ENCODE data around the gene GPLD1.
"Not testable (repeated sequence)": the region's sequence is repeated elsewhere in the genome, so short reads cannot be mapped to it uniquely, and the experiment has no call there.

Gene GPLD1, protein sequence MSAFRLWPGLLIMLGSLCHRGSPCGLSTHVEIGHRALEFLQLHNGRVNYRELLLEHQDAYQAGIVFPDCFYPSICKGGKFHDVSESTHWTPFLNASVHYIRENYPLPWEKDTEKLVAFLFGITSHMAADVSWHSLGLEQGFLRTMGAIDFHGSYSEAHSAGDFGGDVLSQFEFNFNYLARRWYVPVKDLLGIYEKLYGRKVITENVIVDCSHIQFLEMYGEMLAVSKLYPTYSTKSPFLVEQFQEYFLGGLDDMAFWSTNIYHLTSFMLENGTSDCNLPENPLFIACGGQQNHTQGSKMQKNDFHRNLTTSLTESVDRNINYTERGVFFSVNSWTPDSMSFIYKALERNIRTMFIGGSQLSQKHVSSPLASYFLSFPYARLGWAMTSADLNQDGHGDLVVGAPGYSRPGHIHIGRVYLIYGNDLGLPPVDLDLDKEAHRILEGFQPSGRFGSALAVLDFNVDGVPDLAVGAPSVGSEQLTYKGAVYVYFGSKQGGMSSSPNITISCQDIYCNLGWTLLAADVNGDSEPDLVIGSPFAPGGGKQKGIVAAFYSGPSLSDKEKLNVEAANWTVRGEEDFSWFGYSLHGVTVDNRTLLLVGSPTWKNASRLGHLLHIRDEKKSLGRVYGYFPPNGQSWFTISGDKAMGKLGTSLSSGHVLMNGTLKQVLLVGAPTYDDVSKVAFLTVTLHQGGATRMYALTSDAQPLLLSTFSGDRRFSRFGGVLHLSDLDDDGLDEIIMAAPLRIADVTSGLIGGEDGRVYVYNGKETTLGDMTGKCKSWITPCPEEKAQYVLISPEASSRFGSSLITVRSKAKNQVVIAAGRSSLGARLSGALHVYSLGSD

DNA sequence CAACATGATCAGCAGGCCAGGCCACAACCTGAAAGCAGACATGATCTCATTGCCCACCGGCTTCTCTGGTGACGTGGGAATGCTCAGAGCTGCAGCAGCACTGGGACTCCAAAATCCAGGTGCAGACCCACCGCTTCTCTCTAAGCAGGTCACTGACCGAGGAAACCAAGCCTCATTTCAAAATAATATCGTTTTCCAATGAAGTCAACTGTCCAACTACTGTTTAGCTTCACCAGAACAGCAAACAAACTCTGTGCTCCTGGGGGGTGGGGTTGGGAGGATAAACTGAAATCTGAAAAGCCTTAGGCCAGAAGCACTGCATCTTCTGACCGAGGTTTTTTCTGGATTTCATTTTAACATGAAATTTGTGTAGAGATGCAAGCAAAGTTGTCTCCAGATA lies at the start of gene GPLD1:
TSS of gene GPLD1 (minus strand) at position 109 of the 400 bp plus-strand sequence. CDS start at position 42, 67 bp downstream.
- DNase-seq (ENCODE audit: low read depth in 1 of 2, low spot score in 1 of 2) = no peak

DNA sequence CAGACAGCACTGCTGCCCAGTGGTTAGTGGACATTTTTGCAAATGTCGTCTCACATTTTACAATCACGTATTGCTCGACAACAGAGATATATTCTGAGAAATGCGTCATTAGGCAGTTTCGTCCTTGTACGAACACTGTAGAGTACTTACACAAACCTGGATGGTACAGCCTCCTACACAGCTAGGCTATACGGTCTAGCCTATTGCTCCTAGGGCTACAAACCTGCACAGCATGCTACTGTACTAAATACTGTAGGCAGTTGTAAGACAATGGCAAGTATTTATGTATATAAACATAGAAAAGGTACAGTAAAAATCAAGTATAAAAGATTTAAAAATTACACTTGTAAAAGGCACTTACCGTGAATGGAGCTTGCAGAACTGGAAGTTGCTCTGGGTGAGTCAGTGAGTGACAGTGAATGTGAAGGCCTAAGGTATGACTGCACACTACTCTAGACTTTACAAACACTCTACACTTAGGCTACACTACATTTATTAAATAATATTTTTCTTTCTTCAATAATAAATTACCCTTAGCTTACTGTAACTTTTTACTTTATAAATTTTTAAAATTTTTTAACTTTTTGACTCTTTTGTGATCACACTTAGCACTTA lies 48.5 kb upstream of the GPLD1 start:
- DNase-seq (ENCODE audit: low read depth in 1 of 2, low spot score in 1 of 2) = no peak

DNA sequence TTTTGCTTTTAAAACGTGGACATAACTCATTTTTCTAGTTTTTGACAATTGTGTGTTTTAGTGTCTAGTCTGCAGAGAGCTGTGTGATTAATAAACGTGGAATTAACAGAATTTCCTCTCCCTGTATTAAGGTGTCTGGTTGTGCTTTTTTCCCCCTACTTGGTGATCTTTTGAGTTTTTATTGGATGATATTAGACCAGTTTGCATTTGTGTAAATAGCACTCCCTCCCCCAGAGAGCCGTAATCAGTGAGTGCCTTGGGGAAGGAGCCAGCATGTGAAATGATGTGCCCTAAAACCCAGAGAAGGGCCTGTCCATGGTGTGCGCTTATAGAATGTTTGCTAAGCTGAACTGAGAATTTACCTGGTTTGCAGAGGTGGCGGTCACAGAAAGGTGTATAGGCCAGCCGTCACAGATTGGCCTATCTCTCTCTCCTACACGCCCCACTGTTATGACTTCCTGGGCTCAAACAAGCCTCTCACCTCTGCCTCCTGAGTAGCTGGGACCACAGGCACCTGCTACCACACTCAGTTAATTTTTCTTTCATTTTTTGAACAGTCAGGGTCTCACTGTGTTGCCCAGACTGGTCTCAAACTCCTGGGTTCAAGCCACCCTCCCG lies 47.8 kb upstream of the GPLD1 start:
- no peak for DNase-seq (ENCODE audit: low read depth in 1 of 2, low spot score in 1 of 2)

DNA sequence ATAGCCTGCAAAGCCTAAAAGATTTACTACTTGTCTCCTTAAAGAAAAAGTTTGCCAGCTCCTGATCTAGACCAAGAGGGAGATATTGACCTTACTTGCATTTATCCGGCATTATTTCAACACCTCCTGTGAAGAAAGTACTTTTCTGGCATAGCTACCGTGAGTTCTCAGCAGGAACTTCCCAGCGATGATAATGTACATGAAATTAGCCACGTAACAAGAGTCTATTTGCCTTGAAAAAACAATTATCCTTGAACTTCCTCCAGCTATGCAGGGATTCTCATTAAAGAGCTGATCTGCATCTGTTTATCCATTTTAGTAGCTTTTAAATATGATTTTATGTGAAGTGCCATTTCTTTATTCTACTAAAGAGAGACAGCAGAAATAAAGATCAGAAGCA lies 47.1 kb upstream of the GPLD1 start:
- DNase-seq (ENCODE audit: low read depth in 1 of 2, low spot score in 1 of 2) = no peak

DNA sequence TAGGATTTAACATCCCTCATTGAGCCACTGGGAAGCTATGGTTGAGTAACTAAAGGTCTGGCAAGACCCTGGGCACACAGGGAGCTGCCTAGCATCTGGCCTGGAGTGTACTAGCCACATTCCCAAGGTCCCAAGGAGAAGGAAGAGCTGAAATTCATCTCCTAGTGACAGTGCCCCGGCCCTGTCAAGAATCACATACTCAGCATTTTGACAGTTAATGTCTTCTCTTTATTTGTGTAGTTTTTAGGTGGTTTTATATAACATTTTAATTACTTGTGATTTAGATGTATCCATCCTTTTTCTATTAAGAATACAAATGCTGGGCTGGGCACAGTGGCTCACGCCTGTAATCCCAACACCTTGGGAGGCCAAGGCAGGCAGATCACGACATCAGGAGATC lies 45.8 kb upstream of the GPLD1 start:
- no peak for DNase-seq (ENCODE audit: low read depth in 1 of 2, low spot score in 1 of 2)

DNA sequence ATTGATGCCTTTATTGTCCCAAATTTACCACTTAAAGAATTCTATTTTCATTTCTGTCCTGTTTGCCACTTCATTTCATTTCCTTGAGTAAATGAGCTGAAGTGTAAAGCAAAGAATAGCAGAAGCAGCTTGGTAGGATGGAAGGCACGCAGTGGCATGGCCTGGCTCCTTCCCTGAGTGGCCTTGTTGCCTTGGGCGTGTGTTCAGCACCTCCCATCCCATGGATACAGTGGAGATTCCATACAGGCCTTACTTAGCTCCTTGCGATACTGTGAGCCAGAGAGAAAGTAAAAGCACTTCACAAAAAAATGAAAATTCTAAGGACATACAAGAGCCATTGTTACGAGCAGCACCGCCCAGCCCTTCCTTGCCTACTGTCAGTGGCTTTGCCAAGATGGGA lies 45.0 kb upstream of the GPLD1 start:
- DNase-seq (ENCODE audit: low read depth in 1 of 2, low spot score in 1 of 2) = no peak

DNA sequence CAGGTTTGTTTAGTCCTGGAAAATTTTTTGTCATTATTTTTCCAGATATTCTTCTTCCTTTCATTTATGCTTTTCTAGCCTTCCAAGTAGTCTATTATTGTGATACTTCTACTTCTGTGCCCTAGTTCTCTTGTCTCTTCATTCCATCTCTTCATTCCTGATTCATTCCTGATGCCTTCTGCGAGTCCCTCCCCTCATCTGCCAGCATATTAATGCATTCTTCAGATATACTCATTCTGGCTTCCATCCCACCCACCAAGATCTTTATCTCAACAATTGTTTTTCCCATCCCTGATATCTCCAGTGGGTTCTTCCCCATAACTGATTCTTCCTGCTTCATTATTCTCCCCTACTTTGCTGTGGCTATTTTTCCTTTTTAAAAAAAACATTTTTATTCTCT lies 40.6 kb upstream of the GPLD1 start:
- no peak for DNase-seq (ENCODE audit: low read depth in 1 of 2, low spot score in 1 of 2)

DNA sequence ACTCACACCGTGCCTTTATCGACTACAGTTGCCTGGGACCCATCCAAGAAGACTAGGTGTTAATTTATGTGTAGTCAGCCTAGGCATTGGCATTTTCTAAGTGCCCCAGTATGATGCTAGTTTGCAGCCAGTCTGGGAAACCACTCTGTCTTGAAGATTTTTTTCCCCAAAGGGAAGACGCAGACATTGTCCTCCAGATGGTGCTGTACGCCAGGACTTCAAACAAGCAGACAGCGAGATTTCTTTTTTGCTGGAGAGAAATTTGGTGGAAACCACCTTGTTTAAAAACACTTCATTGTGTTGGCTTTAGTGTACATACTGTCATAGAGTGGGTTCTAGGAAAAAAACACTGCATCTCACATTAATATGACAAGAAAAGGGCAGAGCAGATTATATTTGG lies 35.4 kb upstream of the GPLD1 start:
- DNase-seq (ENCODE audit: low read depth in 1 of 2, low spot score in 1 of 2) = no peak

DNA sequence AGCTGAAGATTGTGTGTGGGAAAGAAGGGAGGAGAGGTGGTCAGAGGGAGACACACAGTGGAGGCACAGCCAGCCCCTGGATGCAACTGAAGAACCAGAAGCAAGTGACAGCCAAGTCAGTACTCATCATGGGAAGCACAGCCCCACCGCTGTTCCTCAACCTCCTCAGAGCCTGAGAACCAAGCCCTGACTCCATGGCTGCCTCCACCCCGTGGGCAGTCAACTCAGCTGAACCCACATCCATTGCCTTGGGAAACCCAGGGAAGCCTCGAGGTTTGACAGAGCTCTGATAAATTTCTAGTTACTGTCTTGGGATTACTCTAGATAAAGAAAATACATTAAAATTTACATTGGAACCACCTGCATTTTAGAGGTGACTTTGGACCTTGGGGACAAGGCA lies 35.0 kb upstream of the GPLD1 start:
- DNase-seq (ENCODE audit: low read depth in 1 of 2, low spot score in 1 of 2) = no peak

DNA sequence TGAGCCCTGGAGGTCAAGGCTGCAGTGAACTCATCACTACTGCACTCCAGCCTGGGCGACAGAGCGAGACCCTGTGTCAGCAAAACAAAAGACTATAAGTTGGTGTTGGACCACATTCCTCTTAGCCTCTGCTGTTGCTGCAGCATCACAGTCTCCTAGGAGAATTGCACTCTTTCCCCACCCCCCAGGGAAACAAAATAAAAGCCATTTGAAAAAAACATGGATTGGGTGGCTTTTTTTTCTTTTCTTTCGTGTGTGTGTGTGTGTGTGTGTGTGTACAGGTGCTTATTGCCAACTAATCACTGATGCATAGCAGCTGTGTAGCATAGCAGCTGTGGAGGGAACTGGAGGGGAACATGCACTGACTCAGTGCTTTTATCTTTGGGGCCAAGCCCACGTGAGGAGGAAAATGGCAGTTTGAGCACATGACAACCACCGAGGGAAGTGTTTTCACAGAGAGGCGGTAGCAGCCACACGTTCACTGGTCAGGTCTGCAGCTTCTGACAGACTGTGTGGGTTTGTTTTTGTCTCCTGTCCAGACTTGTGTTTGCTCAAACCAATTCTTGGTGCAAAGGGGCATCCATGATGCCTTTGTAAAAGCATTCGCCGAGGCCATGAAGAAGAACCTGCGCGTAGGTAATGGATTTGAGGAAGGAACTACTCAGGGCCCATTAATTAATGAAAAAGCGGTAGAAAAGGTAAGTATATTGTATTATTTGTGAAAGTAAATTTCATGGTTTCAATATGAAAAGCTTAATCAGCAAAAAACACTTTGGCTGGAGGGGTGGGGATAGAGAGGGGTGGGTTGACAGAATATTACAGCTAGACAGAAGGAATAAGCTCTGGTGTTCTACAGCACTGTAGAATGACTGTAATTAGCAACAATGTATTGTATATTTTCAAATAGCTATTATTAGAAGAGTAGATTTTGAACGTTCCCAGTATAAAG lies 33.1 kb upstream of the GPLD1 start:
- no peak for DNase-seq (ENCODE audit: low read depth in 1 of 2, low spot score in 1 of 2)

DNA sequence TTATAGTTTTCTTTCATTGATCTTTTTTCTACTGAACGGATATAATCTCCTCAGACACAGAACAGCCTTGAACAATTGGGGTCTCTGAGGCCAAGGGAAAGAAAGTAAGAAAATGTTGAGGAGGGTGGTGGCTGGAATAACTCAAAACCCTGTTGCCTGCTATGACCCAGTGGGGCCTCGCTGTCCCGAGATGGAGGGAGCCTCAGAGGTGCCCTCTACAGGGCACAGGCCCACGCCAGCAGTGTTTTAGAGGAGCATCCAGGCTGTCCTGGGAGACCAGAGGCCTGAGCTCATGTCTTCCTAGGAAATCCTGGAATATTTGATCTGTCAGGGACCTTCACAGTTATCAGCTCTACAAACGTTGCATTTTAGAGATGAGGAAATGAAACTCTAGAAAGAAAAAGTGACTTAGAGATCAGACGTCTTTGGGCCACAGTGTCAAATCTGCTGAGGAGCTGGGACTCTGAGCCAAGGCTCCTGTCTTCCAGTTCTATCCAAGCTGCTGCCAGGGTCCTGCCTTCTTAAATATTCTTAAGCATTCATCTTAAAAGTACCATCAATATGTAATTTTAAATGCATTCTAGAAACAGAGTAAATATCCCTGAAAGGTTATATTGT lies 31.7 kb upstream of the GPLD1 start:
- peak in 1 of 2 donors; percentile 1 for DNase-seq (ENCODE audit: low read depth in 1 of 2, low spot score in 1 of 2)

DNA sequence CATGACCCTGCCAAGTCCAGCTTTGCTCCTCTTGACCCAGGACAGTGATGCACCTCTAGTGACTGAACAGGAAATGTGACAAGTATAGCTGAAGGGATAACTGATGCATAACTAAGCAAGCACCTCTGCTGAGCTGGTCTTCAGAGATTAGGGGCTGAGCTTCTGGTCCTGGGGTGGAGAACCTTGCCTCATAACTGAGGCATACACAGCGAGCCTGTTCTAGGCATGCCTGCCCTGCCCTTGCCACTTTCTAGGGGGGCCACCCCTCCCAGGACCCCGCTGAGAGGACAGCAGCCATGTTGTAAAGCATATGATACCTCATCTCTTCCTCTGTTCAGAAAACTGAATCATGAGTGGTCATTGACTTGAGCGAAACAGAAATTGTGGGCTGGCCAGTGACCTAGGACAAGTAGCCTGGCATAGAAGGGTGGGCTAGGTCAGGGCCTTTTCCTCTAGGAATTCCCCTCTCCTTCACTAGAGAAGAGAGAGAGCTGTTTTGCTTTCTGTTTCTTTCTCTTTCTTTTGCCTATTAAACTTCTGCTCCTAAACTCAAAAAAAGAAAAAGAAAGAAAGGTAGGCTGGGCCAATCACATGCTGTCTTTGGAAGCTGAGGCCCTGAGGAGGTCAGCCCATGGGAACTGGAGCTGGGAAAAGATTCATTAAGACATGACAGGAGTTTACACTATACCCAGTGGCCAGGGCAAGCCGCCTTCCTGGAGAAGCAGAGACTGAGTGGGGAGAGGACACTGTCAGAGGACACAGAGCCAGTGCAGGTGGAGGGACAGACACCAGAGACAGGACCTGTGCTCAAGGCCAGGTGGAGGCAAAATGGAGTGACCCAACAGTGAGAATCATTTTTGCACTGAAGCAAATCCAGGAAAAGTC lies 28.5 kb upstream of the GPLD1 start:
- no peak for DNase-seq (ENCODE audit: low read depth in 1 of 2, low spot score in 1 of 2)

DNA sequence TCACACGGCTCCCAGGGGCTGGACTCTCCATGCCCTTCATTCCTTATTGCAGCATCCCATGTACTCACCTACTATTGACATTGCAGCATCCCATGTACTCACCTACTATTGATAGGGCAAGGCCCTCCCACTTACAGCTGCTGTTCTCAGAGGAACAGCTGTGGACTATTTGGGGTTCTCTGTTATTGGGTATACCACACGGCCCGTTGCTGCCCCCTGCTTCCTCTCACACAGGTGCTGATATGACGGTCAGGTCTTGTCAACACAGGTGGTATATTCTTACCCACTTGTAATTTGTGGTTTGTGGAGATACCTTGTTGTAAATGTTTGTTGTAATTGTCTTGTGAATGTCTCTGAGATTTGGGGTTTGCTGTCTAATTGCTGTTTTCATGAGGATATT lies 24.2 kb upstream of the GPLD1 start:
- DNase-seq (ENCODE audit: low read depth in 1 of 2, low spot score in 1 of 2) = no peak

DNA sequence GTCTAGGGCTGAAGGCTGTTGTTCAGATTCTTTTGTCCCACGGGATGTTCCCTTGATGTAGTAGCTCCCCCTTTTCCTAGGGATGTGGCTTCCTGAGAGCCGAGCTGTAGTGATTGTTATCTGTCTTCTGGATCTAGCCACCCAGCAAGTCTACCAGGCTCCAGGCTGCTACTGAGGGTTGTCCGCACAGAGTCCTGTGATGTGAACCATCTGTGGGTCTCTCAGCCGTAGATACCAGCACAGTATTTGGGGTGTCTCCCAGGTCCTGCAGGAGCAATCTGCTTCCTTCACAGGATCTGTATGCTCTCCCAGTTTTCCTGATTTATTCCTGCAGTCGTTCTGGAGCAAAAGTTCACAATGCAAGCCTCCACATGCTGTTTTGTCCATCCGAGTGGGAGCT lies 22.6 kb upstream of the GPLD1 start:
- not testable (repeated sequence) for DNase-seq (ENCODE audit: low read depth in 1 of 2, low spot score in 1 of 2)

DNA sequence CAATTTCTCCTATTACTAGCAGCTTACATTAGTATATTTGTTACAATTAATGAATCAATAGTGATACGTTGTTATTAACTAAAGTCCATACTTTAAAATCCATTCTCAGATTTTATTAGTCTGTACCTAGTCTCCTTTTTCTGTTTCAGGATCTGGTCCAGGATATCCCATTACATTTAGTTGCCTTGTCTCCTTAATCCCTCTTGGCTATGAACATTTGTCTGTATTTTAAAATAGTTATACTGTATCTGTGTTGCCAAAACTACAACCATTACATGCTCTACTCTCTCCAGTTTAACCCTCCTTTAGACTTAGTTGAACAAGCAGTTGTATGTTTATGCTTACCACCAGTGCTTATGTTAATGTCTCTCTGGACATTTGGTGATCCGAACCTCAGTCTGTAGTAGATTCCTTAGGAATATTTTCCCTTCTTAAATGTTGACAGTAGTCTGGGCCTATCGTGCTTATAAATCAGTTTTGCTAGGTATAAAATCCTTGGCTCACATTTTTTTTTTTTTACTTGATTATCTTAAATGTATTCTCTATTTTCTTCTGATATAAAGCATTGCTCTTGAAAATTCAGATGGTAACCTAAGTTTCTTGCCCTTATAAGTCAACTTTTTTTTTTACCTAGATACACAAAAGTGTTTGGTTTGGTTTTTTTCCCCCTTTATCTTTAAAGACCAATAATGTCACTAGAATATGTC lies 17.6 kb upstream of the GPLD1 start:
- no peak for DNase-seq (ENCODE audit: low read depth in 1 of 2, low spot score in 1 of 2)

DNA sequence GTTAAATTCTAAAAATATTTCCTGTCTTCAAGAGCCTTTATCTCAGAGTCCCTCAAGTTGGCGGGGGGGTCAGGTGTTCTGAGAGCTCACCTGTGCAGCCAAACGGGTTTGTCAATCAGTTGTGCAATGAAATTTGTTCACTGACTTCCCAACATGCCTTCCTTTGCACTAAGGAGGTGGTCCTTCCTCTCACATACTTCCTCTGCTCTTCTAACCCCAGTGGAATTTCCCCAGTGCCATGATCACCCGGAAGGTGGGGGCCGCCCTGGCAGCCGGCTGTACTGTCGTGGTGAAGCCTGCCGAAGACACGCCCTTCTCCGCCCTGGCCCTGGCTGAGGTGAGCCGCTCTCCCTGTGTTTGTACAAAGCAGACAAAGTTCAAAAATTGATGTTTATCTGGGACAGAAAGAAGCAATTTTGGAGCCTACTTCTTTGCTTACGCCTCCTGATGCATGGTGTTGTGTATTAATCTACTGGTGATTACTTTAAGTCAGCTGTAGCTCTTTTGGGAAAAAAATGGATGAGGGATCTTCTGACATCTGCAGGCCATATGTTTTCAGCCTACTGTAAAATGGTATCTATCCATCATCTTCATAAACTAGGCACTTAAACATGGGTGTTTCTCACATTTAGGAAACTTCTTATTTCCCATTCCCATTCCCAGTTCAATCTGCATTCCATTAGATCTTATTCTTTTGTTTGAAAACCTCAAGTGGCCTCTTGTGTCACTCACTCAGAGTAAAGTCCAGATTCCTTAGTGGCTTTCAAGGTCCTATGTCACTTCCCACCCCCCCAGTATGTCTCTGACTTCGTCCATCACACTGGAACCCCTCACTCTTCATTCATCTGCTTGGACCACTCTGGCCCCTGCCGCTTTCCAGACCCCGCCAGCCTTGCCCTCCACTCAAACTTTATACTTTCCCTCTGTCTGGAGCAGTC lies 15.5 kb upstream of the GPLD1 start:
- DNase-seq (ENCODE audit: low read depth in 1 of 2, low spot score in 1 of 2) = no peak

DNA sequence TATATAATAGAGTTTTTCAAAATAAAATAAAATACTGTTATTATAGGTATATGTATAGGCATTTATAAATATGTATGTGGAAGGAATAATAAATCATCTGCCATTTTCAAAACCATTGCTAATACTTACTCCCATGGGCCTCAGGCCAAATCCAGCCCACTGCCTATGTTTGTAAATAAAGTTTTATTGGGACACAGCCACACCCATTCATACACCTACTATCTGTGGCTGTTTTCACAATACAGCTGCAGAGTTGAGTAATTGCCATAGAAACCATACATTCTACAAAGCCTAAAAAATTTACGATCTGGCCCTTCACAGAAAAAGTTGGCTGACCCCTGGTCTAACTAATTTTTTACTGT lies 14.9 kb upstream of the GPLD1 start:
- no peak for DNase-seq (ENCODE audit: low read depth in 1 of 2, low spot score in 1 of 2)

All from activated T-helper 1 cell treated with anti-CD3 and anti-CD28 coated beads, Interleukin-2, amount 50 U/mL, for 16 hours (primary cell).